ENCODE measurements around the gene TTC28.

GRCh38 chr22:28220626-28221363, 458.8 kb downstream of the TTC28 start:
- TF ChIP-seq CTCF (IDR thresholded peaks at IDR 0.05), result no peak
- TF ChIP-seq POLR2A (IDR thresholded peaks at IDR 0.05), result no peak

Measured in uterus (tissue), 2 donors.